SK-N-SH (cell line): ENCODE measurements around the gene REXO1. TPM values are rescaled to one million over a fixed set of nuclear protein-coding genes. Genes with fewer than 3 reads are reported as not detected.

Experiments used
- CTCF ChIA-PET: fragments of 300-600, 350-600 bp; formaldehyde crosslinking; extraction: SDS; loops from one replicate; lab custom pipeline; 2021; lab: Yijun Ruan, JAX
- POLR2A ChIA-PET: fragments of 350-600 bp; sonication (Branson Sonifier 250); formaldehyde crosslinking; extraction: SDS; loops from one replicate; lab custom pipeline; 2020; ENCODE audit warnings: antibody characterized with exemption, inconsistent platforms; lab: Yijun Ruan, JAX
- DNase-seq: peaks from one replicate; pipeline ENCODE4 v3.0.0; 2012
- H2AFZ ChIP-seq: fragments of 200-600 bp; sonication (generic); 2 replicates; pipeline ENCODE4 v1.8.1; 2016; ENCODE audit warnings: antibody characterized with exemption, mild to moderate bottlenecking, low read depth
- H3F3A ChIP-seq: fragments of 200-600 bp; sonication (generic); replicated peaks from 2 replicates; pipeline ENCODE3; 2016; ENCODE audit warnings: antibody characterized with exemption, mild to moderate bottlenecking; ENCODE audit not compliant: insufficient read depth
- H3K27ac ChIP-seq, 2 experiments: fragments of 200-500 bp in 1 of 2; fragments of 200-600 bp in 1 of 2; sonication (Bioruptor generic) in 1 of 2; sonication (generic), shearing (Covaris generic) in 1 of 2; 2 replicates each; pipeline versions ENCODE4 v1.5.1 to v1.6.1; 2014 to 2016; ENCODE audit warnings: low read depth in 2 of 2, inconsistent platforms in 1 of 2, low read length in 1 of 2, mild to moderate bottlenecking in 1 of 2, mixed read lengths in 1 of 2
- H3K27me3 ChIP-seq: fragments of 200-600 bp; sonication (generic), shearing (Covaris generic); 2 replicates; pipeline ENCODE4 v1.6.1; 2016; ENCODE audit warnings: mixed run types; ENCODE audit not compliant: insufficient read depth
- H3K36me3 ChIP-seq, 2 experiments: fragments of 200-500 bp in 1 of 2; fragments of 200-600 bp in 1 of 2; sonication (Bioruptor generic) in 1 of 2; sonication (generic) in 1 of 2; replicated peaks in 1 of 2; 2 replicates each; pipeline versions ENCODE3 to v1.5.1; 2014 to 2016; ENCODE audit warnings: low read length in 1 of 2, mild to moderate bottlenecking in 1 of 2; ENCODE audit not compliant: insufficient read depth in 2 of 2, control insufficient read depth in 1 of 2
- H3K4me1 ChIP-seq, 2 experiments: fragments of 200-500 bp in 1 of 2; fragments of 200-600 bp in 1 of 2; sonication (Bioruptor generic) in 1 of 2; sonication (generic), shearing (Covaris generic) in 1 of 2; 2 replicates each; pipeline versions ENCODE4 v1.5.1 to v1.6.1; 2014 to 2016; ENCODE audit warnings: low read depth in 1 of 2, low read length in 1 of 2, mixed run types in 1 of 2; ENCODE audit not compliant: insufficient read depth in 2 of 2, control insufficient read depth in 1 of 2
- H3K4me2 ChIP-seq: fragments of 200-600 bp; sonication (generic), shearing (Covaris generic); 2 replicates; pipeline ENCODE4 v1.6.1; 2017; ENCODE audit warnings: mixed run types
- H3K4me3 ChIP-seq, 2 experiments: fragments of 200-500 bp in 1 of 2; fragments of 200-600 bp in 1 of 2; sonication (Bioruptor generic) in 1 of 2; sonication (generic), shearing (Covaris generic) in 1 of 2; 2 replicates each; pipeline versions ENCODE4 v1.5.1 to v1.8.1; 2014 to 2016; ENCODE audit warnings: low read depth in 2 of 2, inconsistent platforms in 1 of 2, low read length in 1 of 2, mild to moderate bottlenecking in 1 of 2, mixed read lengths in 1 of 2, moderate library complexity in 1 of 2
- H3K79me2 ChIP-seq: fragments of 200-600 bp; sonication (generic); 2 replicates; pipeline ENCODE4 v1.8.1; 2017; ENCODE audit warnings: mild to moderate bottlenecking; ENCODE audit not compliant: insufficient read depth
- H3K9ac ChIP-seq: fragments of 200-600 bp; sonication (generic); 2 replicates; pipeline ENCODE4 v1.6.1; 2017; ENCODE audit warnings: mixed run types
- H3K9me2 ChIP-seq: fragments of 200-600 bp; sonication (generic); 2 replicates; pipeline ENCODE4 v1.6.1; 2017; ENCODE audit warnings: mixed run types
- H3K9me3 ChIP-seq: fragments of 200-600 bp; sonication (generic); 2 replicates; pipeline ENCODE4 v1.6.1; 2017; ENCODE audit warnings: mixed run types, mild to moderate bottlenecking, moderate library complexity
- H4K20me1 ChIP-seq: fragments of 200-600 bp; sonication (generic); 2 replicates; pipeline ENCODE4 v1.6.1; 2017; ENCODE audit warnings: mild to moderate bottlenecking, mixed run types; ENCODE audit not compliant: insufficient read depth
- FOSL2 ChIP-seq: IDR thresholded peaks from 2 replicates; pipeline ENCODE4 v1.4.0; 2012; ENCODE audit warnings: low read depth, mild to moderate bottlenecking, moderate library complexity, borderline replicate concordance
- MEF2A ChIP-seq: IDR thresholded peaks from 2 replicates; pipeline ENCODE4 v1.4.0; 2012; ENCODE audit warnings: low read depth, borderline replicate concordance
- MXI1 ChIP-seq: IDR thresholded peaks from 2 replicates; pipeline ENCODE4 v1.6.1; 2012; ENCODE audit warnings: mild to moderate bottlenecking, low read depth, low read length, improper control_type of control experiment
- NFIC ChIP-seq: IDR thresholded peaks from 2 replicates; pipeline ENCODE4 v1.4.0; 2012; ENCODE audit warnings: borderline replicate concordance
- POLR2AphosphoS5 ChIP-seq: IDR thresholded peaks from 2 replicates; pipeline ENCODE4 v1.6.1; 2012; ENCODE audit warnings: low read depth, low read length
- REST ChIP-seq: IDR thresholded peaks from 2 replicates; pipeline ENCODE4 v1.6.1; 2012; ENCODE audit warnings: mild to moderate bottlenecking, low read depth, low read length, moderate library complexity
- RFX5 ChIP-seq: IDR thresholded peaks from 2 replicates; pipeline ENCODE4 v1.6.1; 2012; ENCODE audit warnings: mild to moderate bottlenecking, improper control_type of control experiment, low read length
- RXRA ChIP-seq: IDR thresholded peaks from 2 replicates; pipeline ENCODE4 v1.4.0; 2012; ENCODE audit warnings: low read depth, mild to moderate bottlenecking, borderline replicate concordance
- SMC3 ChIP-seq: IDR thresholded peaks from 2 replicates; pipeline ENCODE4 v1.6.1; 2012; ENCODE audit warnings: low read depth, low read length, improper control_type of control experiment
- TEAD4 ChIP-seq: IDR thresholded peaks from 2 replicates; pipeline ENCODE4 v1.4.0; 2012; ENCODE audit warnings: mild to moderate bottlenecking, borderline replicate concordance; ENCODE audit not compliant: insufficient read depth
- WGBS: methylation state at CpG from one replicate; pipeline ENCODE4 v1.1.6; 2017; ENCODE audit warnings: low lambda C conversion rate; 5-methylcytosine and 5-hydroxymethylcytosine counted together
- polyA plus RNA-seq, 3 experiments: library from polyadenylated mRNA; depleted of rRNA; stranded (reverse); fragments of >200 nt; gene quantifications; 2 replicates each; pipeline ENCODE4 v1.2.3, GENCODE V29; 2012
- TF ChIP-seq, protein P1 (sequence below): IDR thresholded peaks from 2 replicates; pipeline ENCODE4 v1.4.0; 2012; ENCODE audit warnings: low read depth, borderline replicate concordance
- TF ChIP-seq, protein P2 (sequence below): IDR thresholded peaks from 2 replicates; pipeline ENCODE4; 2012
- TF ChIP-seq, protein P3 (sequence below): IDR thresholded peaks from 2 replicates; pipeline ENCODE4 v1.4.0; 2012; ENCODE audit warnings: low read depth, borderline replicate concordance

The REXO1 gene
- polyA plus RNA-seq, 1 of the 3 experiments (the other 2 are of a cell fraction), result 18.8 TPM

DNA sequence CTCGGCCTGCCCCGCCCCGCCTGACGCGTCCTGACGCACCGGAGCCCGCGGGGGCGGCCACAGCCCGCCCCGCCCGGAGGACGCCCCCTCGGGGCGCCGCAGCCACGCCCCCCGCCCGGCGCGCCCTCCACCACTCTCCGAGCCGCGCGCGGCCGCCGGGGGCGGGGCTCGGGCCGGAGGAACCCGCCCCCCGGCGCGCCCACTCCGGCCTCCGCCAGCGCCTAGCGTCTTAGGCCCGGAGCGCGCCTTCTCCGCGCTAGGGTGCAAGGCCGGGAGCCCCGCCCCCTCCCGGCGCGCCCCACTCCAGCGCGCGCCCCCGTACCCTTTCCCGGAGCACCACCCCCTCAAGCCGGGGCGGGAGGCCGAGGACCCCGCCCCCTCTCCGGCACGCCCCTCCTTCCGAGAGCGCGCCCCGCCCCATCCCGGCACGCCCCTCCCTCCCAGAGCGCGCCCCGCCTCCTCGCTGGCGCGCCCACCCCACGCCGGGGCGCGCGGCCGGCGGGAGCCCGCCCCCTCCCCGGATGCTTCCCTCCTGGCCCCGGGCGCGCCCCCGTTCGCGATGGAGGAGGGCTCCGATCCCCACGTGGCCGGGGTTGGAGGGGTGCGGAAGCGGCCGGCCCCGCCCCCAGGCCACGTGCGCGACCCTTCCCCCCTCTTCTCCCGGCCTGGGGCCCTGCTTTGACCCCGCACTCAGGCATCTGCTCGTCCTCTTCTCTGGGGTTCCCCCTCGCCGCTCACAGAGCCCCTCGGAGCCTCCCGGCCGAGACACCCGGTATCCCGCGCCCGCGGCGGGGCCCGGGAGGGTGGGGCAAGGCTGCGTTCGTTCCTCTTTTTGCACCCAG, 15.6 kb upstream of the REXO1 start (continued):
- TF ChIP-seq REST (peak; percentile 33; the same call in 1 of the 2 replicates), MXI1 (peak; percentile 98), TEAD4 (no peak), FOSL2 (no peak), SMC3 (no peak)

GRCh38 chr19:1863328-1863637, 15.0 kb upstream of the REXO1 start, which contains the start of gene KLF16:
Gene KLF16, minus strand, starts transcription at chr19:1863579. Its CDS starts 82 bp downstream, at chr19:1863497.
- Histone ChIP-seq H2AFZ (peak within 1 kb of the TSS; percentile 62; the same call in 1 of the 2 replicates), H3K4me1 (peaks cover 18 to 38% of the 10 kb centered on the region in 2 experiments; a peak in 2 of 4 replicates), H3K9ac (peak within 1 kb of the TSS; percentile 96), H3K27me3 (no peaks in the 10 kb centered on the region), H4K20me1 (peaks cover 43% of the 10 kb centered on the region), H3K9me2 (no peaks in the 10 kb centered on the region), H3F3A (peaks cover 3% of the 10 kb centered on the region), H3K79me2 (peaks cover 66% of the 10 kb centered on the region), H3K4me3 (peak within 1 kb of the TSS; percentile 81 to 90), H3K4me2 (peak within 1 kb of the TSS; percentile 100), H3K36me3 (no peaks in the 10 kb centered on the region), H3K27ac (peak within 1 kb of the TSS; percentile 93 to 94), H3K9me3 (no peaks in the 10 kb centered on the region)
- POLR2A ChIA-PET, result no interaction called here
- TF ChIP-seq, protein P1, sequence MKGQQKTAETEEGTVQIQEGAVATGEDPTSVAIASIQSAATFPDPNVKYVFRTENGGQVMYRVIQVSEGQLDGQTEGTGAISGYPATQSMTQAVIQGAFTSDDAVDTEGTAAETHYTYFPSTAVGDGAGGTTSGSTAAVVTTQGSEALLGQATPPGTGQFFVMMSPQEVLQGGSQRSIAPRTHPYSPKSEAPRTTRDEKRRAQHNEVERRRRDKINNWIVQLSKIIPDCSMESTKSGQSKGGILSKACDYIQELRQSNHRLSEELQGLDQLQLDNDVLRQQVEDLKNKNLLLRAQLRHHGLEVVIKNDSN, result no peak
- TF ChIP-seq MEF2A (no peak), RXRA (no peak), NFIC (no peak), MXI1 (no peak), RFX5 (no peak), TEAD4 (no peak), SMC3 (no peak), POLR2AphosphoS5 (no peak)
- TF ChIP-seq, protein P2, sequence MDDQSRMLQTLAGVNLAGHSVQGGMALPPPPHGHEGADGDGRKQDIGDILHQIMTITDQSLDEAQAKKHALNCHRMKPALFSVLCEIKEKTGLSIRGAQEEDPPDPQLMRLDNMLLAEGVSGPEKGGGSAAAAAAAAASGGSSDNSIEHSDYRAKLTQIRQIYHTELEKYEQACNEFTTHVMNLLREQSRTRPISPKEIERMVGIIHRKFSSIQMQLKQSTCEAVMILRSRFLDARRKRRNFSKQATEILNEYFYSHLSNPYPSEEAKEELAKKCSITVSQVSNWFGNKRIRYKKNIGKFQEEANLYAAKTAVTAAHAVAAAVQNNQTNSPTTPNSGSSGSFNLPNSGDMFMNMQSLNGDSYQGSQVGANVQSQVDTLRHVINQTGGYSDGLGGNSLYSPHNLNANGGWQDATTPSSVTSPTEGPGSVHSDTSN, result no peak
- TF ChIP-seq, protein P3, sequence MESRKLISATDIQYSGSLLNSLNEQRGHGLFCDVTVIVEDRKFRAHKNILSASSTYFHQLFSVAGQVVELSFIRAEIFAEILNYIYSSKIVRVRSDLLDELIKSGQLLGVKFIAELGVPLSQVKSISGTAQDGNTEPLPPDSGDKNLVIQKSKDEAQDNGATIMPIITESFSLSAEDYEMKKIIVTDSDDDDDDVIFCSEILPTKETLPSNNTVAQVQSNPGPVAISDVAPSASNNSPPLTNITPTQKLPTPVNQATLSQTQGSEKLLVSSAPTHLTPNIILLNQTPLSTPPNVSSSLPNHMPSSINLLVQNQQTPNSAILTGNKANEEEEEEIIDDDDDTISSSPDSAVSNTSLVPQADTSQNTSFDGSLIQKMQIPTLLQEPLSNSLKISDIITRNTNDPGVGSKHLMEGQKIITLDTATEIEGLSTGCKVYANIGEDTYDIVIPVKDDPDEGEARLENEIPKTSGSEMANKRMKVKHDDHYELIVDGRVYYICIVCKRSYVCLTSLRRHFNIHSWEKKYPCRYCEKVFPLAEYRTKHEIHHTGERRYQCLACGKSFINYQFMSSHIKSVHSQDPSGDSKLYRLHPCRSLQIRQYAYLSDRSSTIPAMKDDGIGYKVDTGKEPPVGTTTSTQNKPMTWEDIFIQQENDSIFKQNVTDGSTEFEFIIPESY, result no peak
- CTCF ChIA-PET, result no interaction called here
- no CpG with 5 or more reads among the region's 63 CpGs for WGBS
- DNase-seq, result no peak
